Right lobe of liver (tissue), 6 donors: ENCODE measurements around the gene TCF12. TPM values are rescaled to one million over a fixed set of nuclear protein-coding genes. Genes with fewer than 3 reads are reported as not detected.

ENCODE experiments used
- ATAC-seq, 4 donors: fragments of 200-7000 bp; cut with Tn5 transposase; one replicate each; pipeline ENCODE4 v1.9.1; 2020; ENCODE audit warnings: mild to moderate bottlenecking in 4 of 4, moderate library complexity in 4 of 4
- DNase-seq, 3 donors: peaks; one replicate each; pipeline ENCODE4 v3.0.0-alpha.2; 2020
- H3K27ac ChIP-seq, 3 donors: fragments of 200-600 bp; one replicate each; pipeline ENCODE4 v1.8.0; 2022
- H3K27me3 ChIP-seq, 2 donors: fragments of 200-600 bp; one replicate each; pipeline ENCODE4 v1.8.0; 2022
- H3K36me3 ChIP-seq, 4 donors: fragments of 200-600 bp; sonication (generic) in 1 of 4; one replicate each; pipeline versions ENCODE4 v1.5.1 to v1.8.0; 2017 to 2022; ENCODE audit warnings: control low read depth in 1 of 4
- H3K4me1 ChIP-seq, 4 donors: fragments of 200-600 bp; sonication (generic) in 1 of 4; one replicate each; pipeline versions ENCODE4 v1.5.1 to v1.8.0; 2017 to 2022; ENCODE audit warnings: control low read depth in 1 of 4
- H3K4me3 ChIP-seq, 3 donors: fragments of 200-600 bp; one replicate each; pipeline ENCODE4 v1.8.0; 2022
- H3K9me3 ChIP-seq, 4 donors: fragments of 200-600 bp; sonication (generic) in 1 of 4; one replicate each; pipeline versions ENCODE4 v1.5.1 to v1.8.0; 2017 to 2022; ENCODE audit warnings: control low read depth in 1 of 4
- CTCF ChIP-seq, 4 donors: fragments of 200-600 bp in 3 of 4; fragments of 450-650 bp in 1 of 4; IDR thresholded peaks; one replicate each; pipeline versions ENCODE4 v1.5.1 to v1.8.0; 2016 to 2022; ENCODE audit warnings: antibody characterized with exemption in 4 of 4, mild to moderate bottlenecking in 2 of 4
- POLR2A ChIP-seq: fragments of 450-650 bp; IDR thresholded peaks from one replicate; pipeline ENCODE4 v1.6.1; 2017; ENCODE audit warnings: antibody characterized with exemption, mild to moderate bottlenecking
- WGBS: methylation state at CpG from one replicate; pipeline ENCODE4 v1.1.6; 2018; ENCODE audit warnings: low coverage, low lambda C conversion rate; ENCODE audit not compliant: insufficient coverage; ENCODE audit errors: missing lambda C conversion rate; 5-methylcytosine and 5-hydroxymethylcytosine counted together
- intact Hi-C, 2 donors: fragments of 100-400 bp; cut with DNase I; formaldehyde crosslinking; loops; one replicate each; pipeline versions ENCODE4 v1.11.2 to v1.14.1; 2022
- total RNA-seq, 6 experiments: library from RNA; depleted of rRNA in 2 of 6; stranded (reverse); fragments of >200 nt in 2 of 6; fragmentation: NEBNext Ultra II Directional in 3 of 6; extraction: Animal tissue kit (Norgen Biotek cat#: 25700) in 3 of 6; gene quantifications; one replicate each; pipeline versions ENCODE4 v1.1.0 to v1.2.4, GENCODE V29; 2016 to 2023
- donor health status: DM: no; HTN: yes; CAD: no.
- donor health status: DM: no; HTN: no; CAD: no.
- donor health status: DM: no; HTN: no; CAD: no.
- donor health status: DM: no; HTN: yes; CAD: no.
- donor health status: DM: no; HTN: yes; CAD: no.

The TCF12 gene
- total RNA-seq, 6 experiments from 2014 or later: 28.9 to 41.9 (median 35.3) TPM

- Histone ChIP-seq H3K36me3 (no peaks in the 10 kb centered on the region), H3K9me3 (no peaks in the 10 kb centered on the region), H3K27me3 (no peaks in the 10 kb centered on the region), H3K27ac (no peak overlapping the region), H3K4me1 (peaks cover 0 to 15% (median 8%) of the 10 kb centered on the region in 4 donors), H3K4me3 (no peak overlapping the region)
- ATAC-seq: no peak
- 95% methylated on average over 2 of the region's 3 CpGs for WGBS
- no peak for DNase-seq
- intact Hi-C loops: no loop called here
- peak in 1 of 4 donors; percentile 11 for TF ChIP-seq CTCF (IDR thresholded peaks at IDR 0.05)
- TF ChIP-seq POLR2A: no peak
Observed at GRCh38 chr15:57017024-57017423, 98.6 kb downstream of the TCF12 start.

GRCh38 chr15:57018151-57018550 lies 99.7 kb downstream of the TCF12 start:
- Histone ChIP-seq H3K27ac (no peak overlapping the region), H3K36me3 (no peaks in the 10 kb centered on the region), H3K4me1 (peaks cover 0 to 11% (median 8%) of the 10 kb centered on the region in 4 donors), H3K9me3 (no peaks in the 10 kb centered on the region), H3K4me3 (no peak overlapping the region), H3K27me3 (no peaks in the 10 kb centered on the region)
- ATAC-seq (no peak), DNase-seq (no peak)
- WGBS: 70% methylated on average over 4 of the region's 4 CpGs
- TF ChIP-seq POLR2A (no peak), CTCF (IDR thresholded peaks at IDR 0.05) (no peak)
- intact Hi-C loops: no loop called here

GRCh38 chr15:57019496-57020160 lies 101.2 kb downstream of the TCF12 start:
- H3K4me3 ChIP-seq: no peak overlapping the region
- DNase-seq: no peak
- intact Hi-C loops: no loop called here
- TF ChIP-seq CTCF (IDR thresholded peaks at IDR 0.05) (no peak), POLR2A (no peak)
- 85% methylated on average over 4 of the region's 5 CpGs for WGBS
- H3K27ac ChIP-seq: no peak overlapping the region
- ATAC-seq: no peak
- H3K27me3 ChIP-seq: no peaks in the 10 kb centered on the region
- no peaks in the 10 kb centered on the region for H3K9me3 ChIP-seq
- H3K4me1 ChIP-seq: peaks cover 0 to 11% (median 8%) of the 10 kb centered on the region in 4 donors
- H3K36me3 ChIP-seq: no peaks in the 10 kb centered on the region

- no peaks in the 10 kb centered on the region for H3K9me3 ChIP-seq
- ATAC-seq: peak in 1 of 4 donors; percentile 35
- no peak overlapping the region for H3K4me3 ChIP-seq
- no peak for DNase-seq
- no peaks in the 10 kb centered on the region for H3K36me3 ChIP-seq
- no peaks in the 10 kb centered on the region for H3K27me3 ChIP-seq
- 83% methylated on average over 9 of the region's 10 CpGs for WGBS
- no peak for TF ChIP-seq CTCF (IDR thresholded peaks at IDR 0.05)
- TF ChIP-seq POLR2A: no peak
- H3K4me1 ChIP-seq: no peaks in the 10 kb centered on the region
- H3K27ac ChIP-seq: no peak overlapping the region
- intact Hi-C loops: no loop called here
Observed at GRCh38 chr15:57025264-57025926, 107.0 kb downstream of the TCF12 start.
